Measurements from ENCODE around the gene SLAIN1.

The SLAIN1 gene

GRCh38 chr13:77715233-77715891, 17.9 kb downstream of the SLAIN1 start:
- DNase-seq: no peak

- no peak for DNase-seq
Observed at GRCh38 chr13:77716692-77717091, 19.2 kb downstream of the SLAIN1 start.

- no peak for DNase-seq
Observed at GRCh38 chr13:77717508-77717907, 20.0 kb downstream of the SLAIN1 start.

- DNase-seq: no peak
Observed at GRCh38 chr13:77719128-77719527, 21.6 kb downstream of the SLAIN1 start.

GRCh38 chr13:77720988-77721387, 23.5 kb downstream of the SLAIN1 start:
- no peak for DNase-seq

GRCh38 chr13:77724092-77724491, 26.6 kb downstream of the SLAIN1 start:
- DNase-seq: no peak

GRCh38 chr13:77725071-77725470, 27.6 kb downstream of the SLAIN1 start:
- no peak for DNase-seq

- DNase-seq: no peak
Observed at GRCh38 chr13:77728265-77729125, 31.0 kb downstream of the SLAIN1 start.

GRCh38 chr13:77729502-77730221, 32.2 kb downstream of the SLAIN1 start:
- no peak for DNase-seq

- DNase-seq: no peak
Observed at GRCh38 chr13:77730572-77730971, 33.1 kb downstream of the SLAIN1 start.

- no peak for DNase-seq
Observed at GRCh38 chr13:77732287-77732686, 34.8 kb downstream of the SLAIN1 start.

GRCh38 chr13:77733674-77734073, 36.2 kb downstream of the SLAIN1 start:
- DNase-seq: no peak

GRCh38 chr13:77737583-77738200, 40.2 kb downstream of the SLAIN1 start:
- DNase-seq: no peak

- no peak for DNase-seq
Observed at GRCh38 chr13:77740097-77740735, 42.7 kb downstream of the SLAIN1 start.

- DNase-seq: no peak
Observed at GRCh38 chr13:77740931-77741596, 43.6 kb downstream of the SLAIN1 start.

GRCh38 chr13:77741597-77741972, 44.1 kb downstream of the SLAIN1 start:
- no peak for DNase-seq

GRCh38 chr13:77742801-77743200, 45.3 kb downstream of the SLAIN1 start:
- no peak for DNase-seq

GRCh38 chr13:77745784-77746183, 48.3 kb downstream of the SLAIN1 start:
- no peak for DNase-seq

- no peak for DNase-seq
Observed at GRCh38 chr13:77749344-77749880, 51.9 kb downstream of the SLAIN1 start.

- peak in 1 of 2 experiments; percentile 43 for DNase-seq
Observed at GRCh38 chr13:77751513-77752456, 54.3 kb downstream of the SLAIN1 start.

All from NCI-H1930 (cell line).